Ramos (cell line): ENCODE measurements around the gene DOCK10.
"Not testable (repeated sequence)": the region's sequence is repeated elsewhere in the genome, so short reads cannot be mapped to it uniquely, and the experiment has no call there.

Source experiments
- in situ Hi-C: fragments of 300-500 bp; cut with MboI; formaldehyde crosslinking; loops from one replicate; pipeline ENCODE4 v1.14.3; 2022; ENCODE audit warnings: low sequenced_read_pairs; ENCODE audit not compliant: unreplicated experiment

DOCK10 gene

DNA sequence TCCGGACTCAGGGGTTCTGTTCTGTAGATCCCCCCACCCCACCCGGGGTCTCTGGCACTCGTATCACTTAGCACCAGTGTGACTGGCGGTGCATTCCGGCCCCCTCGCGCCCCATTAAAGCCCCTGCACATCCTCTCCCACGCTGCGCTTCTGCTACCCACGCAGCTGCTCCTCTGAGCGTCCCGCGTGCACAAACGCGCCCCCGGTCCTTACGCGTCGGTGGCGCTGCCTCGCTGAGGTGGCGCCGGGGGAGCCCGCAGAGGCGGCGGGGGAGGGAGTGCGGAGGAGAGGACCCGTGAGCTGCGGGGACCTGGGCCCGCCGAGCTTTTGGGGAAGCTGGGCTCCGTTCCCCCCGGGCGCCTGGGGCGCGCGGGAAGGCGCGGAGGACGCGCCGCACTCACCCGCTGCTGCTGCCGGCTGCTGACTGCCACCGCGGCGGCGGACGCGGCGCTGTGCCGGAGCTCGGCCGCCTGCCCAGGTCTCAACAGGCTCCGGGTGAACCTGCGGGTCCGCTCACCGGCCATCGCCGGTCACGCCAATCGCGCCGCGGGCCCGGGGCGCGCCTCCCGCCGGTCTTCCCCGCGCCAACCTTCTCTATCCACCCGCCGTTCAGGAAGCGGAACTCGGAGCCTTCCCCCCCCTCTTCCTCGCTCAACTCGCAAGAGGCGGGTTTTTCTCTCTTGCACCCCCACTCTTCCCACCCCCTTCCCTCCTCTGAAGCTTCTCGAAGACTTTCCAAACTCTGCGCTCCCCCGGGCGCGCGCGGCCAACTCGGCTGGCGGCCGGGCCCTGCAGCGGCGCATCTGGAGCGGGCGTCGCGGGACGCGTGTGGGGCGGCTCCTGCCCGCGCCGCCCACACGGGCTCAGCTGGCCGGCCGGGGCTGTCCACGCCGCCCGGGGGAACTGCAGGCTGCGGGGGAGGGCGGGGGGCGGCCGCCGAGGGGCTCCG lies at the start of gene DOCK10:
TSS of gene DOCK10 (minus strand) at position 618 of the 949 bp plus-strand sequence. CDS start at position 524, 94 bp downstream.
- in situ Hi-C loops: no loop called here

DNA sequence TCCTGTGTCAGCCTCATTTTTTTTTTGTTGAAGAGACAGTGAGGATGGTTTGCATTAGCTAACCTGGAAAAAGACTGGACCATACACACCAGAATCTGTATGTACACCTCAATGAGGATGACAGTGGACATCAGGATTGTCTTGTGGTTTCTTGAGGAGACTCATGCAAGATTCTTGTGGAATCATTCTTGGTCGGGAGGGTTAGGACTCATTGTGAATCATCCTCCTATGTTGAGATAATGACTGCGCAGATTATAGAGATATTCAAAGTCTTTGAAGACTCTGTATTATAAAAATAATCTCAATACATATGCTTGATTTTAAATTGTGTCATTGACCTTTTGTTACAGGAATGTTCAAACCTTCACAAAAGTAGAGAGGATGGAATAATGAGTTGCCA lies 49.1 kb upstream of the DOCK10 start:
- in situ Hi-C loops: no loop called here

- in situ Hi-C loops: no loop called here
These were observed 48.5 kb upstream of the DOCK10 start for GRCh38 chr2:225090746-225091145.

- in situ Hi-C loops: no loop called here
These were observed 44.6 kb upstream of the DOCK10 start for GRCh38 chr2:225086915-225087314.

DNA sequence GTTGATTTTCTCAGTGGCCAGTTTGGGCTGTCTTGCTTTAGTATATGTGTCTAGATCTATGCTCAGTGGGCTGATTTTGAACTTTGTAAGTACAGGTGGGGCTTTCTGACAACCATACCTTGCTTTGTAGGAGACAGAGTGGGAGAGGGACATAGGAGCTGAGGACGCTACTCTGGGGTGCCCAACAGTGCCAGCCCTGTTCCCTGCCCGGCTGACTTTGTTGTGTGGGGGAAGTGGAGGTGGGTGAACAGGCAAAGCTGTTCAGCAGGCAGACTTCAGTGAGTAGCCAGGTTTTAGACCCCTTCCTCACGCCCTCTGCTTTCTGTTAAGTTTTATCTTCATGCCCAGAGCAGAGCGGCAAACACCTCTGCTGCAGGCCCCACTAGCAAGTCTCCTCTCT lies 44.2 kb upstream of the DOCK10 start:
- in situ Hi-C loops: no loop called here

GRCh38 chr2:225083276-225083675 lies 41.0 kb upstream of the DOCK10 start:
- in situ Hi-C loops: no loop called here

- in situ Hi-C loops: no loop called here
These were observed 33.9 kb upstream of the DOCK10 start for GRCh38 chr2:225076125-225076524.

- in situ Hi-C loops: no loop called here
These were observed 32.8 kb upstream of the DOCK10 start for GRCh38 chr2:225074919-225075681.

DNA sequence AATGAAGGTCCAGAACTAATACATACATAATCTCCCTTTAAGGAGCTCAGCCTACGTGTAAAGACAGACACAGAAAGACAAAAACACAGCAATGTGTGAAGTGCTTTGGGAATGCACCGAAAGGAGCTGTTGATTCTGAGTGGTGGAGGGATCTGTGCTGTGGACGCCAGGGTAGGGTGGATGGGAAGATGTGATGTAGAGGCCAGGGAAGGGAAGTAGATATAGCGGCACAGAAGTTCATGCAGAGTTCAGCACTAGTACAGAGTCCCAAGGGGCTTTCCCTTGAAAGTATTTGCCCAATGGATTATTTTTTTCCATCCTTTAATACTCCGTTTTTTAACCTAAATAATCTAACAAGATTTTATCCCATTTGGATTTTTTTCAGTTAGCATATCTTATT lies 32.1 kb upstream of the DOCK10 start:
- in situ Hi-C loops: no loop called here

- in situ Hi-C loops: no loop called here
These were observed 30.9 kb upstream of the DOCK10 start for GRCh38 chr2:225073198-225073597.

- in situ Hi-C loops: no loop called here
These were observed 30.2 kb upstream of the DOCK10 start for GRCh38 chr2:225072444-225072843.

- in situ Hi-C loops: no loop called here
These were observed 28.5 kb upstream of the DOCK10 start for GRCh38 chr2:225070811-225071210.

- in situ Hi-C loops: no loop called here
These were observed 27.7 kb upstream of the DOCK10 start for GRCh38 chr2:225069966-225070365.

DNA sequence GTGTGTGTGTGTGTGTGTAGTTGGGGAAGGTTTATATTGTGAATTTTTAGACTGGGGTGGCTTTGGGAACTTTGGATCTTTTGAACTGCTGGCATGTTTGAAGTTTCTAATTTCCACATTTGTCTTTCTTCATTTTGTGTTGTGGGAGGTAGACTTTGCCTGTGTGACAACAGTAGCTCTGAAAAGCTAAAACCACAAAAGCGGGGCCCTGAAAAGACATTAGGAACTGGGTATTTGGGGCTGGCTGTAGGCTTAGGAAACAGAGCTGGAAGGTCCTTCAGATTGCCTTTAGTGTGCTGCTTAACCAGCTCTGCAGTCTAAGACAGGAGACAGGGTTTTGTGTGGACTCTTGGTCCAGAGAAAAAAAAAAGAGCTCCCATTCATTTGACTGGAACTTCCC lies 27.2 kb upstream of the DOCK10 start:
- in situ Hi-C loops: no loop called here

DNA sequence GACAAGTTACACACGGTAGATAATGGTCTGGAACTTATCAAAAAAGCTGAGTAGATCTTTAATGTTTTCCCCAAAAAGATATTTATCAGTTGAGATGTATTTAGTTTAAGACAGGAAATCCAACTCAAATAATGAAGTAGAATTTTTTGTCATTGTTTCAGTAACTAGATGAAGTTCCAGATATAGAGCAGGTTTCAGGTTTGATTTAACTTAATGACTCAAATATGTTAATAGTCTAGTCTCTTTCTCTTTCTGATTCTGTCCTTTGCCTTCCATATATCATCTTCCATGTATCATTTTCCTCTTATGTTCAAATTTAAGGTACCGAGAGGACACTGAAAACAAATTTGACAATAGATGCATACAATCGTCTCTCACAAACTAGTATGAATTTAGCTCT lies 23.6 kb upstream of the DOCK10 start:
- in situ Hi-C loops: no loop called here

DNA sequence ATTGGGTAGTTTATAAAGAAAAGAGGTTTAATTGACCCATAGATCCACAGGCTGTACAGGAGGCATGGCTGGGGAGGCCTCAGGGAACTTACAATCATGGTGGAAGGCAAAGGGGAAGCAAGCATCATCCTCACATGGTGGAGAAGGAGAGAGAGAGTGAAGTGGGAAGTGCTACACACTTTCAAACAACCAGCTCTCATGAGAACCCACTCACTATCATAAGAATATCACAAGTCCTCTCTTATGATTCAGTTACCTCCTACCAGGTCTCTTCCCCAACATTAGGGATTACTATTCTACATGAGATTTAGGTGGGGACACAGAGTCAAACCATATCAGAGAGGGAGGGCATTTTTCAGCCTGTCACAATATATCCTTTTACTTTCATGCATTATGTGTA lies 22.7 kb upstream of the DOCK10 start:
- in situ Hi-C loops: no loop called here

DNA sequence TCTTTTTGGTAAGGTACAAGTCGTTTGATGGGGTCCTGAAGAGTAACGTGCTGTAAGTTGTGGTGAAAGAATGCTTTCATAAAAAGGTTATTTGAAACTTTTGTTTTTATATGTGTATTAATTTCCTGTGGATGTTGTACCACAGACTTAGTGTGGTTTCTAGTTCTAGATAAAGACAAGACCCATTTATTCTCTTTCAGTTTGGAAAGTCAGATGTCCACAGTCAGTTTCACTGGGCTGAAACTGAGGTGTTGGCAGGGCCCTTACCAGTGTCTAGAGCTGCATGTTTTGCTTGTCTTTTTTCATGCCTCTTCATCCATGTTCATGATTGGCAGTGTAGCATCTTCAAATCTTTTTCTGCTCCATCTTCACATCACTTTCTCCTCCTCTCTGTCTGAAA lies 22.1 kb upstream of the DOCK10 start:
- in situ Hi-C loops: no loop called here

DNA sequence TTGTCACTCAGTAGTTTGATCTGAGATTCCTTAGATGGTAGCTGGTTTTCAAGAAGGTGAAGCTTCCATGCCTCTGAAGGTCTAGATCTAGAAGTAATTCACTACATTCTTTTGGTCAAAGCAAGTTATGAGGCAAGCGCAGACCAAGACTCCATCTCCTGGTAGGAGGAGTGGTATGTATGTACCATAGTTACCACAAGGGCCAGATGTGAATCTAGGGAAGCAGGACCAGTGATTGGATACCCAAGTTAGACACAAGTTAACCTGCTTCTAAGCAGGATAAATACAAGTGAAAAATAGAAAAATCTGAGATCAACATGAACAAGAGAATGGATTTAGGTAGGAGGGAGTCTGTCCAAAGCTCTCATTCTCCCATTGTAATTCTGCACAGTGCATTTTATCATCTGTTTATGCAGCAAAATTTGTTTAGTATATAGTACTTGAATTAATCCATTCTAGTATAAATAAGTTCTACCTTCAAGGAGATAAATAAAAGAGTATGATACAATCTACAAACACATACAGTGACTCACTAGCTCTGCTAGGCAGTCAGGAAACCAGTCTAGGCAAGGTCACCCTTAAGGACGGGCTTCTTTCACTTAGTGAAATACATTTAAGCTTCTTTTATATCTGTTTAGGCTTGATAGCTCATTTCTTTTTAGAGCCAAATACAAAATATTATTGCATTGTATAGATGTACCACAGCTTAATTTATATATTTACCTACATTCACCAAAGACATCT lies 14.2 kb upstream of the DOCK10 start:
- in situ Hi-C loops: no loop called here

DNA sequence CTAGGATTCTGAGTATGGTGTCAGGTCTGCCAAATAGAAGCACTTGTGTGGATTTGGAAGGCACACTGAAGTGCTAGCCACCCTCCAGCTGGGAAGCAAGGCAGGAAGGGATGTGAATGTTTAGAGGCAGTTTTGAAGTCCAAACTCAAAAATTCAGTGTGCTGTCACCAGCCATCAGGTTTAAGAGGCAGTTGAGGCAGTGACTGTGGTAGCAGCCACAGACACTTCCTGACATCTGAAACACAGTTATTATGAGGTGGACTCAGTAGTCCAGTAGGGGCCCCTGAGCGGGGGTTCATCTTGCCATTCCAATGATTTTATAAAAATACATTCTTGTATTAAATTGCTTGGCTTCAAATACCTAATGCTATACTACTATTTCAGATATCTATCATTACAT lies 13.4 kb upstream of the DOCK10 start:
- in situ Hi-C loops: no loop called here

DNA sequence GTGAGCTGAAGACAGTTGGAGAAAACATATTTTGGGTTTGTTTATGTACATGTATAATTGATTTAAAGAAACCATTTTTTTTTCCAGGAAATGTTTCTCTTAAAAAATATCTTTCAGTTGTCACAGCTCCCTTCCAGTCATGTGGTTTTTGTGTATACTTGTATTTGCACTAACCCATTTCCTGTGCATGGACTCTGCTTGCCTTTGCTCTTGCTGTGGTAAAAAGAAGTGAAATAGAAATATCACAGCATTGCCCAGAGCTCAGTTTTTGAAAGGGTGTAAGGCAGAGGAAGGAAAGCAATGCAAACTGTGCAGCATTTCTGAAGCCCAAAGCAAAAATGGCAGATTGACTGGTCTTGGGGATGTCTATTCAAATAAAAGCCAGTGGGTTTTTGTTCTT lies 10.4 kb upstream of the DOCK10 start:
- in situ Hi-C loops: no loop called here

DNA sequence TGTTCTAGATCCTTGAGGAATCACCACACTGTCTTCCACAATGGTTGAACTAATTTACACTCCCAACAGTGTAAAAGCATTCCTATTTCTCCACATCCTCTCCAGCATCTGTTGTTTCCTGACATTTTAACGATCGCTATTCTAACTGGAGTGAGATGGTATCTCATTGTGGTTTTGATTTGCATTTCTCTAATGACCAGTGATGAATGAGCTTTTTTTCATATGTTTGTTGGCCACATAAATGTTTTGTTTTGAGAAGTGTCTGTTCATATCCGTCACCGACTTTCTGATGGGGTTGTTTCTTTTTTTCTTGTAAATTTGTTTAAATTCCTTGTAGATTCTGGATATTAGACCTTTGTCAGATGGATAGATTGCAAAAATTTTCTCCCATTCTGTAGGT lies 5.2 kb upstream of the DOCK10 start:
- in situ Hi-C loops: not testable (repeated sequence)
